NCI-H526 (cell line): ENCODE data around the gene ZNF512.
A peak's percentile ranks its signal among the peaks of the same experiment; 100 is the strongest.
"Not testable (repeated sequence)": the region's sequence is repeated elsewhere in the genome, so short reads cannot be mapped to it uniquely, and the experiment has no call there.

ENCODE experiments used
- DNase-seq, 2 experiments: peaks; one replicate each; lab custom pipeline; 2025; lab: John Stamatoyannopoulos, UW

The ZNF512 gene

GRCh38 chr2:27582129-27582694 is 630 bp upstream of the ZNF512 start:
- no peak for DNase-seq

- DNase-seq = no peak
Measured at GRCh38 chr2:27583390-27583915, 611 bp downstream of the ZNF512 start.

- no peak for DNase-seq
Measured at GRCh38 chr2:27584597-27584996, 1.8 kb downstream of the ZNF512 start.

GRCh38 chr2:27587025-27587424 is 4.2 kb downstream of the ZNF512 start:
- DNase-seq = no peak

GRCh38 chr2:27588308-27588707 is 5.5 kb downstream of the ZNF512 start:
- DNase-seq = no peak

GRCh38 chr2:27591745-27592144 is 8.9 kb downstream of the ZNF512 start:
- no peak for DNase-seq

GRCh38 chr2:27593240-27593639 is 10.4 kb downstream of the ZNF512 start:
- no peak for DNase-seq

GRCh38 chr2:27594020-27594703 is 11.3 kb downstream of the ZNF512 start:
- DNase-seq = not testable (repeated sequence)

- DNase-seq = not testable (repeated sequence)
Measured at GRCh38 chr2:27595412-27595811, 12.6 kb downstream of the ZNF512 start.

GRCh38 chr2:27596627-27597026 is 13.8 kb downstream of the ZNF512 start:
- no peak for DNase-seq

- DNase-seq = no peak
Measured at GRCh38 chr2:27606611-27607010, 23.8 kb downstream of the ZNF512 start.

- no peak for DNase-seq
Measured at GRCh38 chr2:27613985-27614384, 31.1 kb downstream of the ZNF512 start.

- no peak for DNase-seq
Measured at GRCh38 chr2:27615316-27615715, 32.5 kb downstream of the ZNF512 start.

- no peak for DNase-seq
Measured at GRCh38 chr2:27621524-27621923, 38.7 kb downstream of the ZNF512 start.

GRCh38 chr2:27622921-27623384 is 40.1 kb downstream of the ZNF512 start:
- no peak for DNase-seq

GRCh38 chr2:27624943-27625342 is 42.1 kb downstream of the ZNF512 start:
- DNase-seq = no peak

- DNase-seq = not testable (repeated sequence)
Measured at GRCh38 chr2:27626323-27626722, 43.5 kb downstream of the ZNF512 start.

GRCh38 chr2:27626921-27627320 is 44.1 kb downstream of the ZNF512 start:
- DNase-seq = not testable (repeated sequence)

- DNase-seq = peak in 1 of 2 experiments; percentile 10
Measured at GRCh38 chr2:27627963-27628766, 45.3 kb downstream of the ZNF512 start.

GRCh38 chr2:27628767-27629709 is 46.2 kb downstream of the ZNF512 start, which contains the start of the genes CCDC121 and GPN1:
TSS of gene CCDC121 (minus strand) at chr2:27629012. CDS start at chr2:27627799, 1,213 bp downstream.
TSS of gene GPN1 (plus strand) at chr2:27629050. CDS start at chr2:27629059, 9 bp downstream.
- peak; percentile 56 to 90 for DNase-seq

- not testable (repeated sequence) for DNase-seq
Measured at GRCh38 chr2:27630257-27630656, 47.4 kb downstream of the ZNF512 start.
